IPS DF 4.7 (cell line): Measurements from ENCODE around the gene PLEKHD1.
"Not testable (repeated sequence)": the region's sequence is repeated elsewhere in the genome, so short reads cannot be mapped to it uniquely, and the experiment has no call there.

ENCODE experiments used
- DNase-seq: peaks from one replicate; pipeline ENCODE4 v3.0.0-alpha.2; 2013; ENCODE audit warnings: low spot score; ENCODE audit errors: extremely low read depth

The PLEKHD1 gene

DNA sequence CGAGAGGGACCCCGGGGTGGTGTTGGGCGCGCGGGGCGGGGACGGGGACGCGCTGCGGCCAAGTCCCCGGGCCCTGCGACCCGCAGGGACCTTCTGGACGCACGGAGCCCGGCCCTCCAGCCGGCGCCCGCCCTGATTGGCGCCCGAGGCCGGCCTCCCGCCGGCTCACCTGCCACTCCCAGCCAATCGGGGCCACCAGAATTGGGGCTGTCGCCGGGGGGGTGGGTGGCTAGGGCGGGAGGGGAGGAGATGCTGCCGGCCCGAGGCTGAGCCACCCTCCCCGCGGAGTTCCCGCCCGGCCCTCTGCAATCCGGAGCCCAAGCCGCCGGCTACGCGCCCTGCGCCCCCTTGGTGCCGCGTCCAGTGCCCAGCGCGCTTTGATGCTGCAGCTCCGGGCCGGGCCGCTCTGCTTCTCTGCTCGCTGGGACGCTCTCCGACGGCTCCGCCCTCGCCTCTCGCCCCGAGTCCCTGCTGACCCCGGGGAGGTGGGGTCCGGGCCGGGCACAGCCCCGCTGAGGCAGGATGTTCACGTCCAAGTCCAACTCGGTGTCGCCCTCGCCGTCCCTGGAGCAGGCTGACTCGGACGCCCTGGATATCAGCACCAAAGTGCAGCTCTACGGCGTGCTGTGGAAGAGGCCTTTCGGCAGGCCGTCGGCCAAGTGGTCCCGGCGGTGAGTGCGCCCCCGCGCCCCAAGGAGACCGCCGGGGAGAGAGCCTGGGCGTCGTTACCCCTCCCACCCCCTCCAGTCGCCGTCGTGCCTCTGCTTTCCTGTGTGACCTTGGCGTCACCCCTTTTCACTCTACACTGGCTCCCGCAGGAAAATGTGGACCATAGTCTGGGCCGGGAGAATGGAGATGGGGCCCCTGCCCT lies at the start of gene PLEKHD1:
Gene PLEKHD1 (plus strand): TSS at position 285 of the 871 bp plus-strand sequence. CDS start 238 bp downstream, at position 523.
- DNase-seq, result no peak

GRCh38 chr14:69439521-69440270 lies 44.8 kb upstream of the PLEKHD1 start:
- no peak for DNase-seq

- DNase-seq, result no peak
These were observed 42.6 kb upstream of the PLEKHD1 start for GRCh38 chr14:69441948-69442347.

DNA sequence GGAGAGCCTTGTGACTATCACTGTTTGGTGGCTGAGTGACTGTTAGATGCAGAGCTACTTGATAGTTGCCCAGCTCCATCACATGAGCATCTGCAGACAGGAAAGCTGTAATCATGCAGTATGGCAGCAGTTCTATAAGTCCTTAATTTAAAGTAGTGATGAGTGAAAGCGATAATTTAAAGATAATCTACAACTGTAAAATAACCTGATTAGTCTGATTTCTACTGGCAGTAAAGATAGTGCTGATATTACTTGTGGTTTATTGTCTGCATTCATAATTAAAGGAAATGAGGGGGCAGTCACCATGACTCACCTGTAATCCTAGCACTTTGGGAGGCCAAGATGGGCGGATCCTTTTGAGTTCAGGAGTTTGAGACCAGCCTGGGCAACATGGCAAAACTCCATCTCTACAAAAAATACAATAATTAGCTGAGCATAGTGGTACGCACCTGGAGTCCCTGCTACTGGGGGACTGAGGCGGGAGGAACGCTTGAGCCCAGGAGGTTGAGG lies 41.2 kb upstream of the PLEKHD1 start:
- no peak for DNase-seq

DNA sequence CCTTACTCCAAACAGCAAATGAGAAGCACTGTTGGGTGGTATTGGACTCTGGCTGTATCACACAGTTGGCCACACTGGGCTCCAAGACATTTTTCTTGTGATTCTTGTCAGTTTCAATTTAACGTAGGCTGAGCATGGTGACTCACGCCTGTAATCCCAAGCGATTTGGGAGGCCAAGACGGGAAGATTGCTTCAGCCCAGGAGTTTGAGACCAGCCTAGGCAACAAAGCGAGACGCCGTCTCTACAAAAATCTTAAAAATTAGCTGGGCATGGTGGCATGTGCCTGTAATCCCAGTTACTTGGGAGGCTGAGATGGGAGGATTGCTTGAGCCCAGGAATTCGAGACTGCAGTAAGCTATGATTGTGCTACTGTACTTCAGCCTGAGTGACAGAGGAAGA lies 35.3 kb upstream of the PLEKHD1 start:
- DNase-seq, result no peak

GRCh38 chr14:69451941-69452340 lies 32.6 kb upstream of the PLEKHD1 start:
- DNase-seq, result no peak

DNA sequence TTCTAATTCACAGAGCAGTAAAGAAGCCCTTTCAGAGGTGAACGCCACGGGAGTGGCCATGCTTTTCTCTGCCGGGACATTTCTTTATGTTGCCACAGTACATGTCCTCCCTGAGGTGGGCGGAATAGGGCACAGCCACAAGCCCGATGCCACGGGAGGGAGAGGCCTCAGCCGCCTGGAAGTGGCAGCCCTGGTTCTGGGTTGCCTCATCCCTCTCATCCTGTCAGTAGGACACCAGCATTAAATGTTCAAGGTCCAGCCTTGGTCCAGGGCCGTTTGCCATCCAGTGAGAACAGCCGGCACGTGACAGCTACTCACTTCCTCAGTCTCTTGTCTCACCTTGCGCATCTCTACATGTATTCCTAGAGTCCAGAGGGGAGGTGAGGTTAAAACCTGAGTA lies 26.2 kb upstream of the PLEKHD1 start:
- DNase-seq, result no peak

- no peak for DNase-seq
These were observed 25.4 kb upstream of the PLEKHD1 start for GRCh38 chr14:69459122-69459521.

GRCh38 chr14:69460093-69460701 lies 24.3 kb upstream of the PLEKHD1 start:
- no peak for DNase-seq

GRCh38 chr14:69464379-69464778 lies 20.1 kb upstream of the PLEKHD1 start:
- DNase-seq, result no peak

GRCh38 chr14:69464829-69465228 lies 19.7 kb upstream of the PLEKHD1 start:
- DNase-seq, result no peak

- DNase-seq, result no peak
These were observed 15.6 kb upstream of the PLEKHD1 start for GRCh38 chr14:69468949-69469348.

DNA sequence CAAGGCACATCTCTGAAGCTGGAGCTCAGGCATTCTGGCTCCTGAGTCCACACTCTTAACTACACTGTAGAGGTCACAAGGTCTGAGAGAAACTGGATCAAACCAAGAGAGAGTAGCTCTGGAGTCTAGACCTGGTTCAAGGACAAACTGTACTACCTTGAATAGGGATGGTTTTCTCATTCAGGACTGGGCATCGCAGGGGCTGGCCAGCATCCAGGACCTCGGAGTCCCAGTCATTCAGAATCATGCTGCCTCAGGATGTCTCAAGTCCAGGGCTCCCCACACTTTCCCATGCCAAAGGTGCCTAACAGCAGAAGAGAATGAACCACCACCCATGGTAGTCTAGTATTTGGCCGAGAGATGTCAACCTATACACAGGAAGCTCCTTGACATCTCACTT lies 13.1 kb upstream of the PLEKHD1 start:
- DNase-seq, result no peak

GRCh38 chr14:69471916-69472315 lies 12.6 kb upstream of the PLEKHD1 start:
- no peak for DNase-seq

GRCh38 chr14:69473260-69473659 lies 11.3 kb upstream of the PLEKHD1 start:
- DNase-seq, result no peak

- DNase-seq, result no peak
These were observed 10.6 kb upstream of the PLEKHD1 start for GRCh38 chr14:69473946-69474345.

DNA sequence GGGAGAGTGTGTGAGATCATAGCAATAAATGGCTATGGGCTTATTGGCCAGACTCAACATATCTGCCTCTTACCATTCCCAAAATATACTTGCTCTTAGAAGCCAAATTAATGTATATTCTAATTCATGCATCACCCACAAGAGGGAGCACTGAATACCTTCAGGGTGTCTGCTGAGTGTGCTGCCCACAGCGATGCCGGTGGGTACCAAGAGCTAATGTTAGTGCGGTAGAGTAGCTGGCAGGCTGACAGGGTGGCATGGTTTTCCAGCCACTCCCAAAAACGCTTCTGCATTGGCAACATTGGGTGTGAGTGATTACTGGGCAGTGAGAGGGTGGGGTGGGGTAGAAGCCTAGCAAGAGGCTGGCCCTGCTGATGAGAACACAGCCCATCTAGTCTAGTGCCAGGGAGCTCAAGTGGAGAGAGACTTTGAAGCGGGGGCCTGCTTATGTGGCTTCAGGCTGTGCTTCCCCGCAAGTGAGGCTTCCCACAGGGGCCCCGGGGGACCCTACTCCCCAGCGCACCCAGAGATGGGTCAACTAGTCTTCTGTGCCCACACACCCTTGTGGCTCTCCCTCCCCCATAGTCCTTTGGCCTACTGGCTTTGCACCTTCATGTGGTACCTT lies 9.2 kb upstream of the PLEKHD1 start:
- DNase-seq, result no peak

DNA sequence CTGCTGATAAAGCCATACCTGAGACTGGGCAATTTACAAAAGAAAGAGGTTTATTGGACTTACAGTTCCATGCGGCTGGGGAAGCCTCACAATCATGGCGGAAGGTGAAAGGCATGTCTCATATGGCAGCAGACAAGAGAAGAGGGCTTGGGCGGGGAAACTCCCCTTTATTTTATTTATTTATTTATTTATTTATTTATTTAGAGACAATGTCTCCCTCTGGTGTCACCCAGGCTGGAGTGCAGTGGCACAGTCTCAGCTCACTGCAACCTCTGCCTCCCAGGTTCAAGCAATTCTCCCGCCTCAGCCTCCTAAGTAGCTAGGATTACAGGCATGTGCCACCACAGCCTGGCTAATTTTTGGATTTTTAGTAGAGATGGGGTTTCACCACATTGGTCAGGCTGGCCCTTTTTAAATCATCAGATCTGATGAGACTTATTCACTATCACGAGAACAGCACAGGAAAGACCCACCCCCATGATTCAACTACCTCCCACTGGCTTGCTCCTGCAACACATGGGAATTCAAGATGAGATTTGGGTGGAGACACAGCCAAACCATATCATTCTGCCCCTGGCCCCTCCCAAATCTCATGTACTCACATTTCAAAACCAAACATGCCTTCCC lies 7.6 kb upstream of the PLEKHD1 start:
- DNase-seq, result not testable (repeated sequence)

DNA sequence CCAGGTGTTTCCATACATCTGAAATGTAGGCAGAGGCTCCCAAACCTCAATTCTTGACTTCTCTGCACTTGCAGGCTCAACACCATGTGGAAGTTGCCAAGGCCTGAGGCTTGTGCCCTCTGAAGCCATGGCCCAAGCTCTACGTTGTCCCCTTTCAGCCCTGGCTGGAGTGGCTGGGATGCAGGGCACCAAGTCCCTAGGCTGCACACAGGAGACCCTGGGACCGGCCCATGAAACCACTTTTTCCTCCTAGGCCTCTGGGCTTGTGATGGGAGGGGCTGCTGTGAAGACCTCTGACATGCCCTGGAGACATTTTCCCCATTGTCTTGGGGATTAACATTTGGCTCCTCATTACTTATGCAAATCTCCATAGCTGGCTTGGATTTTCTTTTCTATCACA lies 6.5 kb upstream of the PLEKHD1 start:
- not testable (repeated sequence) for DNase-seq

DNA sequence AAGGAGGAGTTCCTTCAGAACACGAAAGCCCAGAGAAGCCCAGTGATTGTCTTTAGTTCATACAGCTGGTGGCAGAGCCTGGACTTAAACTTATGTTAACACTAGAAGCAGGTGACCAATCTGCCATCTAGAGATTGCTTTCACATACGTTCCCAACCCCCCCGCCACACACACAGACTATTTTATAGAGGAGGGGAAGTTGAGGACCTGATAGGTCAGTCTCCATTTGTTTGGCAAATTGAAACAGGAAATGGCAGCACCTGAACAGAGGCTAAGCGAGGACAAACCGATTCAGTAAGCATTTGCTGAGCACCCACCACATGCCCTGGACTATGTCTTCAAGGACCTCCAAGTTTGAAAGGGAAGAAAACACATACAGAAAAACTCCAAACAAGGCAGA lies 4.8 kb upstream of the PLEKHD1 start:
- no peak for DNase-seq

- DNase-seq, result no peak
These were observed 4.4 kb upstream of the PLEKHD1 start for GRCh38 chr14:69480136-69480535.
